Spleen (tissue), 11 donors: ENCODE data around the gene LRRC8D. TPM values are rescaled to one million over a fixed set of nuclear protein-coding genes. Genes with fewer than 3 reads are reported as not detected.

Experiments
- DNase-seq: peaks from one replicate; pipeline ENCODE4 v3.0.0-alpha.2; 2020
- H3K27ac ChIP-seq, 8 donors: fragments of 200-600 bp; sonication (generic) in 7 of 8; 1 replicate in 4 of 8; 2 replicates in 4 of 8; pipeline versions ENCODE4 v1.5.0 to v1.8.0; 2016 to 2021; ENCODE audit warnings: inconsistent platforms in 4 of 8, mild to moderate bottlenecking in 4 of 8, moderate library complexity in 1 of 8
- H3K27me3 ChIP-seq, 7 donors: fragments of 200-600 bp; sonication (generic) in 6 of 7; replicated peaks in 1 of 7; 1 replicate in 4 of 7; 2 replicates in 3 of 7; pipeline versions ENCODE4 v1.5.0 to v1.8.0; 2016 to 2021; ENCODE audit warnings: inconsistent platforms in 3 of 7, mild to moderate bottlenecking in 1 of 7
- H3K36me3 ChIP-seq, 6 donors: fragments of 200-600 bp; sonication (generic) in 5 of 6; 1 replicate in 4 of 6; 2 replicates in 2 of 6; pipeline versions ENCODE4 v1.5.0 to v1.8.0; 2016 to 2021; ENCODE audit warnings: inconsistent platforms in 2 of 6
- H3K4me1 ChIP-seq, 6 donors: fragments of 200-600 bp; sonication (generic) in 5 of 6; 1 replicate in 3 of 6; 2 replicates in 3 of 6; pipeline versions ENCODE4 v1.5.0 to v1.8.0; 2016 to 2021; ENCODE audit warnings: inconsistent platforms in 3 of 6
- H3K4me3 ChIP-seq, 8 donors: fragments of 200-600 bp; sonication (generic) in 7 of 8; 1 replicate in 4 of 8; 2 replicates in 4 of 8; pipeline versions ENCODE4 v1.5.0 to v1.8.0; 2016 to 2021; ENCODE audit warnings: inconsistent platforms in 4 of 8, mild to moderate bottlenecking in 4 of 8, moderate library complexity in 2 of 8
- H3K9me3 ChIP-seq, 8 donors: fragments of 200-600 bp; sonication (generic) in 7 of 8; 1 replicate in 4 of 8; 2 replicates in 4 of 8; pipeline versions ENCODE4 v1.5.0 to v1.8.0; 2016 to 2021; ENCODE audit warnings: inconsistent platforms in 4 of 8
- POLR2A ChIP-seq, 3 donors: fragments of 450-650 bp; IDR thresholded peaks; one replicate each; pipeline ENCODE4 v1.5.1; 2017; ENCODE audit warnings: antibody characterized with exemption in 3 of 3, mild to moderate bottlenecking in 1 of 3
- POLR2AphosphoS5 ChIP-seq, 3 donors: sonication (generic); formaldehyde crosslinking; IDR thresholded peaks; one replicate each; pipeline ENCODE4 v1.5.1; 2017; ENCODE audit warnings: antibody characterized with exemption in 3 of 3
- WGBS, 5 donors: extraction: QIAGEN DNeasy Blood & Tissue Kit in 3 of 5; methylation state at CpG; one replicate each; pipeline versions ENCODE4 v1.1.5 to v1.1.7; 2013 to 2018; 5-methylcytosine and 5-hydroxymethylcytosine counted together
- intact Hi-C: fragments of 100-400 bp; cut with DNase I; formaldehyde crosslinking; loops from one replicate; pipeline ENCODE4 v1.15.0; 2023; ENCODE audit warnings: low total_unique reads
- polyA plus RNA-seq, 3 donors: library from polyadenylated mRNA; stranded (reverse); fragments of 200-250 nt; gene quantifications; one replicate each; pipeline ENCODE4 v1.2.1, GENCODE V29; 2013
- total RNA-seq, 7 donors: library from RNA; depleted of rRNA in 3 of 7; stranded (reverse); fragments of >200 nt in 3 of 7; fragmentation: NEBNext Ultra II Directional in 4 of 7; extraction: Animal tissue kit (Norgen Biotek cat#: 25700) in 4 of 7; gene quantifications; one replicate each; pipeline versions ENCODE4 v1.1.0 to v1.2.1, GENCODE V29; 2016 to 2021
- TF ChIP-seq, protein P1 (sequence below), 11 experiments: fragments of 200-600 bp in 7 of 11; fragments of 450-650 bp in 4 of 11; sonication (generic) in 4 of 11; IDR thresholded peaks in 8 of 11; conservative IDR thresholded peaks in 3 of 11; 1 replicate in 7 of 11; 2 replicates in 4 of 11; pipeline versions ENCODE4 v1.4.0 to v1.8.0; 2016 to 2021; ENCODE audit warnings: antibody characterized with exemption in 11 of 11, inconsistent platforms in 4 of 11, mild to moderate bottlenecking in 1 of 11
- donor health status: healthy with polysubstance abuse.
- donor health status: DM: no; HTN: no; CAD: no; lungs with moderate emphysema.
- donor health status: DM: no; HTN: no; CAD: no.
- donor health status: Bipolar disorder and iron deficiency.
- donor health status: healthy.
- donor health status: DM: no; HTN: no; CAD: no.
- donor health status: DM: yes; HTN: yes; CAD: no.

Gene LRRC8D
- total and polyA plus RNA-seq, 10 donors, result 12.8 to 42.0 (median 34.5) TPM

DNA sequence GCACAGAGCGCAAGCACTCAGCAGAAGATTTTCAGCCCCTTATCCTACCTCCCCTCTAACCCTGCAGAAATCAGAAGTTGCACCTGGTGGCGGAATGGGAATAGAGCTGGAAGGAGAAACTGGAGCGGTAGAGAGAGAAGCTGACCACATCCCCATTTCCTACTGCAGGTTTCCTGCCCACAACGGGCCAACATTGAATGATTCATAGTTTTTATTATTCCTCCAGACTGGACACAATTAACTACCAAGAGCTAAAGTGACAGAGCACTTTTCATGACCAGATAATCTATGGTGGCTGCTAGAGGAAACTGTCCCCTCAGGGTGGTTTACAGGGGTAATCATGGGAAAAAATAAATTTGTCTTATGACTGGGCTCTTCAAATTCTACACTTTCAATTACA, 21.3 kb upstream of the LRRC8D start:
- WGBS, 5 donors, result 37 to 62% (median 40%) methylated on average over 4 of the region's 4 CpGs
- no peak overlapping the region for H3K27ac ChIP-seq
- no peaks in the 10 kb centered on the region for H3K27me3 ChIP-seq
- intact Hi-C loops, result no loop called here
- TF ChIP-seq, protein P1, sequence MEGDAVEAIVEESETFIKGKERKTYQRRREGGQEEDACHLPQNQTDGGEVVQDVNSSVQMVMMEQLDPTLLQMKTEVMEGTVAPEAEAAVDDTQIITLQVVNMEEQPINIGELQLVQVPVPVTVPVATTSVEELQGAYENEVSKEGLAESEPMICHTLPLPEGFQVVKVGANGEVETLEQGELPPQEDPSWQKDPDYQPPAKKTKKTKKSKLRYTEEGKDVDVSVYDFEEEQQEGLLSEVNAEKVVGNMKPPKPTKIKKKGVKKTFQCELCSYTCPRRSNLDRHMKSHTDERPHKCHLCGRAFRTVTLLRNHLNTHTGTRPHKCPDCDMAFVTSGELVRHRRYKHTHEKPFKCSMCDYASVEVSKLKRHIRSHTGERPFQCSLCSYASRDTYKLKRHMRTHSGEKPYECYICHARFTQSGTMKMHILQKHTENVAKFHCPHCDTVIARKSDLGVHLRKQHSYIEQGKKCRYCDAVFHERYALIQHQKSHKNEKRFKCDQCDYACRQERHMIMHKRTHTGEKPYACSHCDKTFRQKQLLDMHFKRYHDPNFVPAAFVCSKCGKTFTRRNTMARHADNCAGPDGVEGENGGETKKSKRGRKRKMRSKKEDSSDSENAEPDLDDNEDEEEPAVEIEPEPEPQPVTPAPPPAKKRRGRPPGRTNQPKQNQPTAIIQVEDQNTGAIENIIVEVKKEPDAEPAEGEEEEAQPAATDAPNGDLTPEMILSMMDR (IDR thresholded peaks at IDR 0.05 in 8 of 11, conservative IDR thresholded peaks at IDR 0.05 in 3 of 11), result no peak
- TF ChIP-seq POLR2A (IDR thresholded peaks at IDR 0.05), result no peak
- no peak for TF ChIP-seq POLR2AphosphoS5 (IDR thresholded peaks at IDR 0.05)
- no peaks in the 10 kb centered on the region for H3K9me3 ChIP-seq
- H3K4me1 ChIP-seq, result peaks cover 0 to 6% (median under 1%) of the 10 kb centered on the region in 6 donors
- H3K36me3 ChIP-seq, result no peaks in the 10 kb centered on the region
- H3K4me3 ChIP-seq, result no peak overlapping the region
- no peak for DNase-seq

DNA sequence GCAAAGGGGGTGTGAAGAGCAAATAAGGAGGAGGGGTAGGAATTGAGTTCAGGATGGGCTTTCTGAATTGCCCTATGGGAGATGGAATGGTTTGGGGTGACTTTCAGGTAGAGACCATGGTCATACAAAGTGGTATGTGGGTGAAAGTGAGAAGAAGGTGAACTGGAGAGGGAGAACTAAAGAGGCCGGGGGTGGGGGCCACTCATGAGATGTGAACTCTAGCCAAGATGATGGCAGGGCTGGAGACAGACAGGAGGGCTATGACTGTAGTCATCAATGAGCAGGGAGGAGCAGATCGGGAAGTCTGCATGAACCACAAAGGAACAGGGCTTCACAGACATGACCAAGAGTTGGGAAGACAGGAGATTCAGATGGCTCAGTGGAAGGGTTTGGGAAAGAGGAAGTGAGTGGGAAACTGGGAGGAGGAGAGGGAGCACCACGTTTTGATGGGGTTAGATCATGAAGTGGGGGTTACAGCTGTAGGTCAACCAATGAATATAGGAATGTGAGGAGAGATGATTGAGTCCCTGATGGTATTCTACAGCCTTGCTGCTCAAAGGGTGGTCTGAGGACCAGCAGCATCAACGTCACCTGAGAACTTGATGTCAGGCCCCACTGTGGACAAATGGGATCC, 20.7 kb upstream of the LRRC8D start:
- Histone ChIP-seq H3K9me3 (no peaks in the 10 kb centered on the region), H3K4me1 (peaks cover 0 to 11% (median 6%) of the 10 kb centered on the region in 6 donors), H3K36me3 (no peaks in the 10 kb centered on the region), H3K27ac (no peak overlapping the region), H3K27me3 (no peaks in the 10 kb centered on the region), H3K4me3 (no peak overlapping the region)
- 69 to 79% (median 76%) methylated on average over 4 of the region's 4 CpGs for WGBS, 5 donors
- intact Hi-C loops, result no loop called here
- no peak for DNase-seq
- TF ChIP-seq POLR2A (IDR thresholded peaks at IDR 0.05) (no peak), POLR2AphosphoS5 (IDR thresholded peaks at IDR 0.05) (no peak)
- TF ChIP-seq, protein P1 (IDR thresholded peaks at IDR 0.05 in 8 of 11, conservative IDR thresholded peaks at IDR 0.05 in 3 of 11), result no peak

GRCh38 chr1:89800718-89801117, 20.1 kb upstream of the LRRC8D start:
- Histone ChIP-seq H3K36me3 (no peaks in the 10 kb centered on the region), H3K27me3 (no peaks in the 10 kb centered on the region), H3K4me1 (peaks cover 0 to 11% (median 7%) of the 10 kb centered on the region in 6 donors), H3K4me3 (no peak overlapping the region), H3K9me3 (no peaks in the 10 kb centered on the region), H3K27ac (no peak overlapping the region)
- intact Hi-C loops, result no loop called here
- WGBS, 5 donors, result 71 to 86% (median 83%) methylated on average over 7 of the region's 7 CpGs
- TF ChIP-seq POLR2A (IDR thresholded peaks at IDR 0.05) (no peak), POLR2AphosphoS5 (IDR thresholded peaks at IDR 0.05) (no peak)
- TF ChIP-seq, protein P1 (IDR thresholded peaks at IDR 0.05 in 8 of 11, conservative IDR thresholded peaks at IDR 0.05 in 3 of 11), result no peak
- no peak for DNase-seq

- TF ChIP-seq, protein P1 (IDR thresholded peaks at IDR 0.05 in 8 of 11, conservative IDR thresholded peaks at IDR 0.05 in 3 of 11), result no peak
- WGBS, 5 donors, result 82 to 90% (median 90%) methylated on average over 2 of the region's 2 CpGs
- no peaks in the 10 kb centered on the region for H3K36me3 ChIP-seq
- intact Hi-C loops, result no loop called here
- H3K9me3 ChIP-seq, result no peaks in the 10 kb centered on the region
- no peaks in the 10 kb centered on the region for H3K27me3 ChIP-seq
- H3K4me1 ChIP-seq, result peaks cover 0 to 11% (median 7%) of the 10 kb centered on the region in 6 donors
- no peak for DNase-seq
- no peak overlapping the region for H3K4me3 ChIP-seq
- H3K27ac ChIP-seq, result no peak overlapping the region
Observed at GRCh38 chr1:89802051-89802450, 18.8 kb upstream of the LRRC8D start.
